GM15510 (cell line): ENCODE data around the gene CDC14B.

Experiments used
- POLR2A ChIP-seq: IDR thresholded peaks from 3 replicates; pipeline ENCODE4 v1.6.1; 2011; ENCODE audit warnings: borderline replicate concordance; ENCODE audit not compliant: insufficient read length; ENCODE audit errors: extremely low read depth

CDC14B gene

DNA sequence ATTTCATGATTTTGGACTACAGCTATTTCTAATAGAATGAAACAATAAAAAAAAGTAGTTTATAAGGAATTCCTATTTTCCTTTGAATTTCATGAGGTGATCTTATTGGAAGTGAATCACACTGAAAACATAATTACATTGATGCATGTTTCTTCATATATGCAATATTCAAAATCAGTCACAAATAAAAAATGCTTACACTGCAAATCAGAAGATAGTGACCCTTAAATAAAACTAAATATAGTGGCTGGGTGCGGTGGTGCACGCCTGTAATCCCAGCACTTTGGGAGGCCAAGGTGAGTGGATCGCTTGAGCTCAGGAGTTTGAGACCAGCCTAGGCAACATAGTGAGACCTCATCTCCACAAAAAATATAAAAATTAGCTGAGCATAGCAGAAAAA, 79.5 kb downstream of the CDC14B start:
- no peak for TF ChIP-seq POLR2A

DNA sequence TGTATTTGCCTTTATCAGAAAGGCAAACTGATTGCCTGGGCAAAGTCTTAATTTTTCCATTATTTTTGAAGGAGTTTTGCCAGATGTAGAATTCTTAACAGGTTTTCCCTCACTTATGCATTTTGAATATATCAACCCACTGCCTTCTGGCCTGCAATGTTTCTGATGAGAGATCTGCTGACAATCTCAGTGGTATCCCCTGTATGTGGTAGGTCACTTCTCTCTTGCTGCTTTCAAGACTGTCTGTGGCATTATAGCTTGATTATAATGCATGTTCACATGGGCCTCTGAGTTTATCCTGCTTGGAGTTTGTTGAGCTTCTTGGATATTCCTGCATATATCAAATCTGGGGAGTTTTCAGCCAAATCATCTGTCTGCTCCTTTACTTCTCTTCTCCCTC, 87.5 kb downstream of the CDC14B start:
- no peak for TF ChIP-seq POLR2A

GRCh38 chr9:96524764-96525163, 94.9 kb downstream of the CDC14B start:
- no peak for TF ChIP-seq POLR2A

- no peak for TF ChIP-seq POLR2A
These were observed 95.6 kb downstream of the CDC14B start for GRCh38 chr9:96524045-96524444.

DNA sequence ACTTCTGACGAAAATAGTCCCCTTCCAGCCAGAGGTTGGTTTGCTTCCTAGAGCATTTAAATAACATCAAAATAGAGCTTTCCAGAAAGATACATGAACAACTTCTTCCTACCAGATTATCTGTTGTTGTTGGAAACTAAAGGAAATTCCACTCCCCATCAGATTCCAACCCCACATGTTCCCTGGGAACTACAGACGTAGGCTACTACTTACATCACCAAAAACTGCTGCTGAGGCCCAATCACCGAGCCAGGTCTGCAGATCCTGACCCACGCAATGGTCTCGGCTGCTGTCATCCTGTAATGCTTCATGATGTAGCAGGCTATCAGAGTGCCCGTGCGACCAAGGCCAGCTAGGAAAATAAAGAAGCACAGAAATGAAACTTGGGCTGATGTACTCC, 96.3 kb downstream of the CDC14B start:
- TF ChIP-seq POLR2A: no peak

DNA sequence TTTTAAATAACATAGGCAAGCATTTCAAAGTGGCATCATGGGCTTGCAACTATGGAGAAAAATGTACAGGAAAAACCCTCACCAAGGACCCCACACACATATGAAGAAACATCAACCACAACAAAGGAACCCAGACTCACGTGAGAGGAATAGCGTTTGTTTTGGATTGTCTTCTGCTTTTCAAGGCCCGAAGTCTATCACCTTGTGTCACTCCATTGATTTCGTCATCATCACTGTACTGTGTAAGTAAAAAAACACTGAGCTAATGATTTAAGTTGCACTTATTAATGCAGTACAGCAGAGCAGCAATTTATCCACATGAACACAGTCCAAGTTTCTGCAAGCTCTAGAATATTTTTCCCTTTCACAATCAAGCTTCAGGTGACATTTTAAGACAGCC, 97.3 kb downstream of the CDC14B start:
- no peak for TF ChIP-seq POLR2A

DNA sequence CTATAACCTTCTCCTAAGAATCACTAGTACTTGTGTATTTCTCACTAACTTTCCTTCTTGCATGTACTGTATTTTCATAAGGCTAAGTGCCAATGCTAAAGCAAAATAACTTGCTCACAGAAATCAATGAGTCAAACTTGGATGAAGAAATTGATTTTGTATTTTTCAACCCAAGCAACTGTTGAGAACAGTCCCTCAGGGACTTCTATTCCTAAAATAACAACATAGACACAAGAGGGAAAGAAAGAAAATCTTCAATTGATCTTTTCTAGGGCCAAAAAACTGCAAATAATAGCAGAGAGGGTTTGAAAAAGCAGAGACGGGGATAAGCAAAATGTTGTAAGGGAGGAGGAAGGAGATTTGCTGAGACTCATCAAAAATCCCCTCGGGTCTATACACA, 99.9 kb downstream of the CDC14B start:
- no peak for TF ChIP-seq POLR2A

GRCh38 chr9:96519095-96519494, 100.5 kb downstream of the CDC14B start:
- no peak for TF ChIP-seq POLR2A

DNA sequence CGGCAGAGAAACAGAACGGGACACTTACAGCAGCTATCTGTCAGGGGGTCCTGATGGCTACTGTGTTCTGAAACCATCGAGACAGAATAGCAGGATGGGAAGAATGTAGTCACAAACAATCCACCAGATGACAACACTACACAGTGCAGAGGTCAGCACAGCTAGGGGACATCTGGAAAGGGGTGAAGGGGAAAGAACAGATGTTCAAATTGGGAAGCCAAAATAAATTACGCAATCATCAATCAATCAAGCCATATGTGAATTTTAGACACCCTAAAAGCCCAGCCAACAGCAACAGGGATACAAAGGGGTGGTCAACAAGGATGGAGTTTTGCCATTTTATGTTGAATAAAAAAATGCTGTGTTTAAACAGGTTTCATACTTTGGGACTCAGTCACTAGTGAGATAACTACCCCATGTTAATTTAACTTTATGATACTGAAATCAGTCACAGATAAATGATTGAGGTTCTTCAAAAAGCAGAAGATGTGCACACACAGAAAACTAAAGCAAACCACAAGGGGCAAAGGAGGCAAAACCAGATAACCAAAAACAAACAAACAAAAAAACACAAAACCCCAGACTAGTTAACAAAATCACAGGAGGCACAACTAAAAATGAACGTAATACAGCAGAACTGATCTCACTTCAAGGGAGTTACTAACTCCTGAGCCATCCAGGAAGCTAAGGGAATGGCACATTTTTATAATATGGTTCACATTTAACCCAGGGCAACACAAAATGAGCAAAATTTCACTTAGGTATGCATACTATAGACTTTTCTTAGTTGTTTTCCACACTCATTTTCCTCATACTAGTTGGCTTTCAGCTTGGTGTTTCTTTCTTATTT, 103.8 kb downstream of the CDC14B start:
- TF ChIP-seq POLR2A: no peak

DNA sequence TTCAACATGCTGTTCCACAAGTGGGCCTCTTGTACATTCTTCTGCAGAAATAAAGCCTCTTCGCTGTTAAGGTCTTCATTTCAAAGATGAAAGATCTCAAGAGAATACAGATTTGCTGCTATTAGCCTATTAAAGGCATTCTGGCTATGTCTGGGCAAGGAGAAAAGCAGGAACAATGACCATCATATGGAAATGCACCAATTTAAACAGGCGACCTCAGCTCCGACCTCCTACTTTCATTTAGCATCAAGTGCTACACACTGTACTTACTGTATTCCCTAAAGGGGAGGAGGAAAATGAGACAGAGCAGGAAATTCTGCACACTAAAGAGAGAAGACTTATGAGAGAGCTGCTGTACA, 104.9 kb downstream of the CDC14B start:
- no peak for TF ChIP-seq POLR2A

GRCh38 chr9:96514108-96514799, 105.4 kb downstream of the CDC14B start:
- TF ChIP-seq POLR2A: no peak

DNA sequence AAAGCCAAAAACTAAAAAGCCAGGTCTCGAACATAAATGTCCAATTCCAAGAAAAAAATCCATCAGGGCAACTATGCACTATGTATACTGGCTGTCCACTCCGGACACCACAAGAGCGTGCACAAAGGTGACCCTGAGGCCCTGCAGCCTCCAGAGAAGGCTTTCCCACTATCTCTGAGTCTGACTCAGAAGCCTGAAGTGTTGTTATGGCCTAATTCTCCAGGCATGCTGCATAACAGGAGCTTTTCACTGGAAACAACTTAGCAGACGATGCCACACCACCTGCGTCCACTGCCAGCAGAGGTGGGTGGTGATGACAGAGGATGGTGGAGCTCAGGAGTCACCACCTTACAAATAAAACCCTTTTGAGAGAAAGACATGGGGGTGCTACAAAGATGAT, 106.0 kb downstream of the CDC14B start:
- no peak for TF ChIP-seq POLR2A

GRCh38 chr9:96512240-96512639, 107.4 kb downstream of the CDC14B start:
- TF ChIP-seq POLR2A: no peak

GRCh38 chr9:96510258-96510657, 109.4 kb downstream of the CDC14B start:
- TF ChIP-seq POLR2A: no peak

DNA sequence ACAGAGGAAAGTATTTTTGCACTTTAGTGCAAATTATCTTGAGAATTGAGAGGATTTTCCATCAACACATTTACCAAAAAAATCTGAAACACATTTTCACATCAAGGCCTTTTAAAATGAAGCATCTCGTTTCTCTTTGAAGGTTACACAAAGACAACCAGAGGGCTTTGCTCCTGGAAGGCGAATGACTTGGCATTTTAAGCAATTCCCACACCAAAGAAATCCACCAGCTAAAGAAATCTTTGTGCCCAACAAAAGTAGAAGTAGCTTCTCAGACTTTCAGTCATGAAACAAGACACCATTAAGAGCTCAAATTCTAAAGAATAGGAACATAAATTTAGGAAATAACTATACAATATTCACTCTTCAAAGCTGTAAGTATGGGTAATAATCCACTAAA, 109.8 kb downstream of the CDC14B start:
- TF ChIP-seq POLR2A: no peak

DNA sequence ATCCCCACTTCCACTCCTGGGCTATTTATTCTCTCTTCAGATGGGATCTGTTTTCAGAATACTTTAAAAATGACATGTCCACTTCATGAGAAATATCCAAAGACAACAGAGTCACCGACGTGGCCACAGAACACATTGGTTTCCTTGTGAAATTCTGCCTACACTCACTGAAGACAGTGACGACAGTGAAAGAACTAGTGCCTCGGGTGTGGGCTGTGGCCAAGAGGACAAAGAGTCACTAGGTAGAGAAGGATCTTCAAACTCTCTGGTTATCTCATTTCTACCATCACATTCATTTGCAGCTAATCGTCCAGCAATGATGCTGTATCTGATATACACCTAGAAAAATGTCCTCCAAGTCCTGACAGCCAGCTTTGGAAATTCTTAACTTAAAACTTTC, 110.6 kb downstream of the CDC14B start:
- no peak for TF ChIP-seq POLR2A
